SK-N-SH treated with all-trans-retinoic acid at 6 μM for 48 hours (cell line): Measurements from ENCODE around the gene BPIFB2.

Experiments
- ATAC-seq: fragments of 200-7000 bp; cut with Tn5 transposase; 3 replicates; pipeline ENCODE4 v1.9.1; 2020; ENCODE audit warnings: mild to moderate bottlenecking, moderate library complexity
- ARNTL ChIP-seq: fragments of 450-650 bp; formaldehyde crosslinking; IDR thresholded peaks from 2 replicates; pipeline ENCODE4 v1.5.0; 2020; ENCODE audit warnings: low read depth, mild to moderate bottlenecking, moderate library complexity, borderline replicate concordance
- BACH2 ChIP-seq: fragments of 250-450 bp; sonication (Bioruptor Pico); IDR thresholded peaks from 2 replicates; pipeline ENCODE4 v1.9.0; 2021; ENCODE audit warnings: mild to moderate bottlenecking, borderline replicate concordance
- CSDC2 ChIP-seq: fragments of 250-450 bp; sonication (Bioruptor Pico); IDR thresholded peaks from 2 replicates; pipeline ENCODE4 v1.5.0; 2020; ENCODE audit warnings: mild to moderate bottlenecking, moderate library complexity
- ESRRG ChIP-seq: fragments of 250-450 bp; sonication (Bioruptor Pico); IDR thresholded peaks from 2 replicates; pipeline ENCODE4 v1.6.1; 2021; ENCODE audit warnings: mild to moderate bottlenecking
- GLIS3 ChIP-seq: fragments of 250-450 bp; sonication (Bioruptor Pico); IDR thresholded peaks from 2 replicates; pipeline ENCODE4 v1.5.0; 2020; ENCODE audit warnings: mild to moderate bottlenecking, moderate library complexity
- ISL1 ChIP-seq: fragments of 250-450 bp; sonication (Bioruptor Pico); IDR thresholded peaks from 2 replicates; pipeline ENCODE4 v2.1.2; 2022; ENCODE audit warnings: mild to moderate bottlenecking, moderate library complexity
- OSR1 ChIP-seq: fragments of 250-450 bp; sonication (Bioruptor Pico); IDR thresholded peaks from 2 replicates; pipeline ENCODE4 v1.8.0; 2022; ENCODE audit warnings: moderate library complexity, mild to moderate bottlenecking, inconsistent platforms
- PPARA ChIP-seq: fragments of 250-450 bp; sonication (Bioruptor Pico); IDR thresholded peaks from 2 replicates; pipeline ENCODE4 v1.5.0; 2020; ENCODE audit warnings: mild to moderate bottlenecking, borderline replicate concordance
- SNAI2 ChIP-seq: fragments of 250-450 bp; sonication (Bioruptor Pico); IDR thresholded peaks from 2 replicates; pipeline ENCODE4 v1.5.0; 2020; ENCODE audit warnings: mild to moderate bottlenecking, moderate library complexity
- TCF4 ChIP-seq: fragments of 250-450 bp; sonication (Bioruptor Pico); IDR thresholded peaks from 2 replicates; pipeline ENCODE4 v1.8.0; 2021; ENCODE audit warnings: mild to moderate bottlenecking, moderate library complexity, borderline replicate concordance
- ZC3H10 ChIP-seq: fragments of 250-450 bp; sonication (Bioruptor Pico); IDR thresholded peaks from 2 replicates; pipeline ENCODE4 v1.5.1; 2021; ENCODE audit warnings: mild to moderate bottlenecking, moderate library complexity
- ZFP3 ChIP-seq: fragments of 250-450 bp; sonication (Bioruptor Pico); IDR thresholded peaks from 2 replicates; pipeline ENCODE4 v1.5.0; 2020; ENCODE audit warnings: mild to moderate bottlenecking, moderate library complexity
- ZFP30 ChIP-seq: fragments of 450-650 bp; formaldehyde crosslinking; IDR thresholded peaks from 2 replicates; pipeline ENCODE4 v1.5.0; 2022; ENCODE audit warnings: mild to moderate bottlenecking, moderate library complexity
- ZNF565 ChIP-seq: fragments of 450-650 bp; formaldehyde crosslinking; conservative IDR thresholded peaks from 2 replicates; pipeline ENCODE4 v1.5.0; 2020; ENCODE audit warnings: low read depth, mild to moderate bottlenecking, moderate library complexity
- ZNF70 ChIP-seq: fragments of 450-650 bp; formaldehyde crosslinking; IDR thresholded peaks from 2 replicates; pipeline ENCODE4 v1.5.0; 2020; ENCODE audit warnings: mild to moderate bottlenecking, moderate library complexity
- ZNF8 ChIP-seq: fragments of 450-650 bp; formaldehyde crosslinking; IDR thresholded peaks from 2 replicates; pipeline ENCODE4 v1.5.0; 2020; ENCODE audit warnings: mild to moderate bottlenecking, moderate library complexity
- TF ChIP-seq, protein P1 (sequence below): fragments of 250-450 bp; sonication (Bioruptor Pico); IDR thresholded peaks from 2 replicates; pipeline ENCODE4 v1.5.1; 2021; ENCODE audit warnings: mild to moderate bottlenecking, moderate library complexity
- TF ChIP-seq, protein P2 (sequence below): fragments of 250-450 bp; sonication (Bioruptor Pico); IDR thresholded peaks from 2 replicates; pipeline ENCODE4 v1.8.0; 2020; ENCODE audit warnings: mild to moderate bottlenecking, moderate library complexity, borderline replicate concordance
- TF ChIP-seq, protein P3 (sequence below): fragments of 250-450 bp; sonication (Bioruptor Pico); IDR thresholded peaks from 2 replicates; pipeline ENCODE4 v1.5.0; 2020; ENCODE audit warnings: mild to moderate bottlenecking, moderate library complexity
- TF ChIP-seq, protein P4 (sequence below): fragments of 250-450 bp; sonication (Bioruptor Pico); IDR thresholded peaks from 2 replicates; pipeline ENCODE4 v1.8.0; 2021; ENCODE audit warnings: low read depth, mild to moderate bottlenecking, moderate library complexity, borderline replicate concordance

BPIFB2 gene

DNA sequence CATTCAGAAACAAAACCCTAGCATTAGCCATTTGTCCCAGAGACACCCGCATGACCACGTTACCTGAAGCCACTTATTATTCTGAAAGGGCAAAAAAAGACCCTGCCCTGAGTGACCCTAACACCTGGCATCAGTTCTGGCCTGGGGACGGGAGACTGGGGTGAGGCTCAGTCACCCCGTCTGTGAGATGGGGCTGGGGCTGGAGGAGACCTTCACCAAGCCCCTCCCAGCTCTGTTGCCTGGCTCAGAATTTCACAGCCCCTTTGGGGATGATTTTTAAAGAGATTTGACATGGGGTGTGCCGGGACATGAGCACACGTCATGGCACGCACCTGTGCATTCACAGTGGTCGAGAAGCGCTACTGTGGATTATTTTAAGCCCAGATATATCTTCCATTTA, 22.6 kb downstream of the BPIFB2 start:
- no peak for ATAC-seq
- TF ChIP-seq TCF4 (CRISPR knock-in tag) (no peak), ZFP30 (CRISPR knock-in tag) (no peak), SNAI2 (CRISPR knock-in tag) (no peak), ZFP3 (CRISPR knock-in tag) (no peak), PPARA (CRISPR knock-in tag) (no peak), ZNF8 (CRISPR knock-in tag) (no peak), ZNF565 (CRISPR knock-in tag) (no peak), BACH2 (no peak), ARNTL (CRISPR knock-in tag) (no peak), ISL1 (CRISPR knock-in tag) (no peak), ESRRG (no peak), ZC3H10 (no peak), CSDC2 (no peak), ZNF70 (no peak), GLIS3 (no peak), OSR1 (CRISPR knock-in tag) (no peak)
- TF ChIP-seq, protein P1, sequence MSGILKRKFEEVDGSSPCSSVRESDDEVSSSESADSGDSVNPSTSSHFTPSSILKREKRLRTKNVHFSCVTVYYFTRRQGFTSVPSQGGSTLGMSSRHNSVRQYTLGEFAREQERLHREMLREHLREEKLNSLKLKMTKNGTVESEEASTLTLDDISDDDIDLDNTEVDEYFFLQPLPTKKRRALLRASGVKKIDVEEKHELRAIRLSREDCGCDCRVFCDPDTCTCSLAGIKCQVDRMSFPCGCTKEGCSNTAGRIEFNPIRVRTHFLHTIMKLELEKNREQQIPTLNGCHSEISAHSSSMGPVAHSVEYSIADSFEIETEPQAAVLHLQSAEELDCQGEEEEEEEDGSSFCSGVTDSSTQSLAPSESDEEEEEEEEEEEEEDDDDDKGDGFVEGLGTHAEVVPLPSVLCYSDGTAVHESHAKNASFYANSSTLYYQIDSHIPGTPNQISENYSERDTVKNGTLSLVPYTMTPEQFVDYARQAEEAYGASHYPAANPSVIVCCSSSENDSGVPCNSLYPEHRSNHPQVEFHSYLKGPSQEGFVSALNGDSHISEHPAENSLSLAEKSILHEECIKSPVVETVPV = no peak
- TF ChIP-seq, protein P2, sequence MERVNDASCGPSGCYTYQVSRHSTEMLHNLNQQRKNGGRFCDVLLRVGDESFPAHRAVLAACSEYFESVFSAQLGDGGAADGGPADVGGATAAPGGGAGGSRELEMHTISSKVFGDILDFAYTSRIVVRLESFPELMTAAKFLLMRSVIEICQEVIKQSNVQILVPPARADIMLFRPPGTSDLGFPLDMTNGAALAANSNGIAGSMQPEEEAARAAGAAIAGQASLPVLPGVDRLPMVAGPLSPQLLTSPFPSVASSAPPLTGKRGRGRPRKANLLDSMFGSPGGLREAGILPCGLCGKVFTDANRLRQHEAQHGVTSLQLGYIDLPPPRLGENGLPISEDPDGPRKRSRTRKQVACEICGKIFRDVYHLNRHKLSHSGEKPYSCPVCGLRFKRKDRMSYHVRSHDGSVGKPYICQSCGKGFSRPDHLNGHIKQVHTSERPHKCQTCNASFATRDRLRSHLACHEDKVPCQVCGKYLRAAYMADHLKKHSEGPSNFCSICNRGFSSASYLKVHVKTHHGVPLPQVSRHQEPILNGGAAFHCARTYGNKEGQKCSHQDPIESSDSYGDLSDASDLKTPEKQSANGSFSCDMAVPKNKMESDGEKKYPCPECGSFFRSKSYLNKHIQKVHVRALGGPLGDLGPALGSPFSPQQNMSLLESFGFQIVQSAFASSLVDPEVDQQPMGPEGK (CRISPR knock-in tag) = no peak
- TF ChIP-seq, protein P3, sequence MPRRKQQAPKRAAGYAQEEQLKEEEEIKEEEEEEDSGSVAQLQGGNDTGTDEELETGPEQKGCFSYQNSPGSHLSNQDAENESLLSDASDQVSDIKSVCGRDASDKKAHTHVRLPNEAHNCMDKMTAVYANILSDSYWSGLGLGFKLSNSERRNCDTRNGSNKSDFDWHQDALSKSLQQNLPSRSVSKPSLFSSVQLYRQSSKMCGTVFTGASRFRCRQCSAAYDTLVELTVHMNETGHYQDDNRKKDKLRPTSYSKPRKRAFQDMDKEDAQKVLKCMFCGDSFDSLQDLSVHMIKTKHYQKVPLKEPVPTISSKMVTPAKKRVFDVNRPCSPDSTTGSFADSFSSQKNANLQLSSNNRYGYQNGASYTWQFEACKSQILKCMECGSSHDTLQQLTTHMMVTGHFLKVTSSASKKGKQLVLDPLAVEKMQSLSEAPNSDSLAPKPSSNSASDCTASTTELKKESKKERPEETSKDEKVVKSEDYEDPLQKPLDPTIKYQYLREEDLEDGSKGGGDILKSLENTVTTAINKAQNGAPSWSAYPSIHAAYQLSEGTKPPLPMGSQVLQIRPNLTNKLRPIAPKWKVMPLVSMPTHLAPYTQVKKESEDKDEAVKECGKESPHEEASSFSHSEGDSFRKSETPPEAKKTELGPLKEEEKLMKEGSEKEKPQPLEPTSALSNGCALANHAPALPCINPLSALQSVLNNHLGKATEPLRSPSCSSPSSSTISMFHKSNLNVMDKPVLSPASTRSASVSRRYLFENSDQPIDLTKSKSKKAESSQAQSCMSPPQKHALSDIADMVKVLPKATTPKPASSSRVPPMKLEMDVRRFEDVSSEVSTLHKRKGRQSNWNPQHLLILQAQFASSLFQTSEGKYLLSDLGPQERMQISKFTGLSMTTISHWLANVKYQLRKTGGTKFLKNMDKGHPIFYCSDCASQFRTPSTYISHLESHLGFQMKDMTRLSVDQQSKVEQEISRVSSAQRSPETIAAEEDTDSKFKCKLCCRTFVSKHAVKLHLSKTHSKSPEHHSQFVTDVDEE (CRISPR knock-in tag) = no peak
- TF ChIP-seq, protein P4, sequence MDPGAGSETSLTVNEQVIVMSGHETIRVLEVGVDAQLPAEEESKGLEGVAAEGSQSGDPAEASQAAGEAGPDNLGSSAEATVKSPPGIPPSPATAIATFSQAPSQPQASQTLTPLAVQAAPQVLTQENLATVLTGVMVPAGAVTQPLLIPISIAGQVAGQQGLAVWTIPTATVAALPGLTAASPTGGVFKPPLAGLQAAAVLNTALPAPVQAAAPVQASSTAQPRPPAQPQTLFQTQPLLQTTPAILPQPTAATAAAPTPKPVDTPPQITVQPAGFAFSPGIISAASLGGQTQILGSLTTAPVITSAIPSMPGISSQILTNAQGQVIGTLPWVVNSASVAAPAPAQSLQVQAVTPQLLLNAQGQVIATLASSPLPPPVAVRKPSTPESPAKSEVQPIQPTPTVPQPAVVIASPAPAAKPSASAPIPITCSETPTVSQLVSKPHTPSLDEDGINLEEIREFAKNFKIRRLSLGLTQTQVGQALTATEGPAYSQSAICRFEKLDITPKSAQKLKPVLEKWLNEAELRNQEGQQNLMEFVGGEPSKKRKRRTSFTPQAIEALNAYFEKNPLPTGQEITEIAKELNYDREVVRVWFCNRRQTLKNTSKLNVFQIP (CRISPR knock-in tag) = no peak

DNA sequence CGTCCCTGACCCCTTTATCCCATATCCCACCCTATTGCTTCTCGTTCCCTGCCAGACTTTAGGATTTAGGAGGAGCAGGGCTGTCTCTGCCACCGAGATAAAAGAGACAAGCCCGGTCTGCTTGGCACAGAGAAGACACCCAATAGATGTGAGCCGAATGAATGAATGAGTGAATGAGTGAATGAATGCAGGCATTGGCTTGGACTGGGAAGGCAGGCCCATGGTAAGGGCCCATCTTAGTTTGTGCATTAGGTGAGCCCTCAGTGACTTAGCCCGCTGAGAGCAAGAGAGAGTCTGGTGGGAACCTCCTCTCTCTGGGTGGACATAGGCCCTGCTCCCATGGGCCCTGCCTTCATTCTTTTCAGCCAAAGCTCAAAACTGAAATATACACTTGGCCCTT, 23.1 kb downstream of the BPIFB2 start:
- ATAC-seq = no peak

DNA sequence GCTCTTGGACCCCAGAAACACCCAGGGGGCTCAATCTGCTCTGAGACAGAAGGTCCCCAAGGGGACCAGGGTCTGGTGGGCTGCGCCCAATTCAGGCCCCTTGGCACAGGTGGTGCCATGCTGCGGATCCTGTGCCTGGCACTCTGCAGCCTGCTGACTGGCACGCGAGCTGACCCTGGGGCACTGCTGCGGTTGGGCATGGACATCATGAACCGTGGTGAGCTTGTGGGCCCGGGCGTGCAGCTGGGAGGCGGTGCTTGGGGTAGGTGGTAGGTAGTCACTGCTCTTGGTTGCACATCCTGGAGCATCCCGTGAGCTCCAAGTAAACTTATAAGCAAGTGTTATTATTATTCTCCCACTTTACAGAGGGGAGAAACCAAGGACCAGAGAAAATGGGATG, 24.0 kb downstream of the BPIFB2 start, which contains the start of gene BPIFB6:
TSS of gene BPIFB6 (plus strand) at position 118 of the 400 bp plus-strand sequence. CDS start at position 118, 0 bp downstream.
- TF ChIP-seq ZNF70 (no peak), OSR1 (CRISPR knock-in tag) (no peak)

More for the DNA sequence above, 23.1 kb downstream of the BPIFB2 start:
- TF ChIP-seq ISL1 (CRISPR knock-in tag) = no peak

DNA sequence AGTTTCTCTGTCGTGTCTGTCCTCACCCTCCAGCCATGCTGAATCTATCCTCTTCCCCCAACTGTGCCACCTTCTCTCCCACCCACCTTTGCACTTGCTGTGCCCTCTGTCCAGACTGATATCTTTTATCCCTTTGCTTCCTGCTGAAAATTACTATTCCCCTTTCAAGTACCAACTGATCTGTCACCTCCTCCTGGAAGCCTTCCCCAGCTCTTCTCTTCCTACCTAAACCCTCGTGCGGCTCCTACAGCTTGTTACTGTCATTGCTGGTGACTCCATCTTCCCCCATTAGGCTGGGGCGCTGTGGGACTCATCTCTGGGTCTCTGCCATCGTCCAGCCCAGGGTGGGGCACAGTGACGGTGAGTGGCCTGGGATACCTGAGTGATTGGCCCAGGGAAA, 25.1 kb downstream of the BPIFB2 start:
- no peak for ATAC-seq
- TF ChIP-seq, protein P2 (CRISPR knock-in tag) = no peak
- no peak for TF ChIP-seq ARNTL (CRISPR knock-in tag)
- no peak for TF ChIP-seq OSR1 (CRISPR knock-in tag)
- TF ChIP-seq, protein P3 (CRISPR knock-in tag) = no peak
- TF ChIP-seq, protein P4 (CRISPR knock-in tag) = no peak
- TF ChIP-seq, protein P1 = no peak

More for the DNA sequence above, 24.0 kb downstream of the BPIFB2 start, which contains the start of gene BPIFB6:
- ATAC-seq = no peak
